HUDEP-2 (cell line): ENCODE data around the gene TPRG1.
A peak's percentile ranks its signal among the peaks of the same experiment; 100 is the strongest.
"Not testable (repeated sequence)": the region's sequence is repeated elsewhere in the genome, so short reads cannot be mapped to it uniquely, and the experiment has no call there.

ENCODE experiments used
- DNase-seq, 76 experiments: peaks; one replicate each; lab custom pipeline; 2025; ENCODE audit not compliant: unreplicated experiment in 76 of 76; lab: John Stamatoyannopoulos, UW

TPRG1 gene

GRCh38 chr3:189304465-189305351 lies 132.9 kb downstream of the TPRG1 start:
- no peak for DNase-seq

- no peak for DNase-seq
Measured at GRCh38 chr3:189305412-189305811, 133.6 kb downstream of the TPRG1 start.

- DNase-seq = no peak
Measured at GRCh38 chr3:189307963-189308362, 136.2 kb downstream of the TPRG1 start.

GRCh38 chr3:189308608-189309007 lies 136.8 kb downstream of the TPRG1 start:
- no peak for DNase-seq

GRCh38 chr3:189309400-189309975 lies 137.7 kb downstream of the TPRG1 start:
- DNase-seq = no peak

- DNase-seq = no peak
Measured at GRCh38 chr3:189311521-189311920, 139.8 kb downstream of the TPRG1 start.

- no peak for DNase-seq
Measured at GRCh38 chr3:189312866-189313265, 141.1 kb downstream of the TPRG1 start.

GRCh38 chr3:189316296-189317019 lies 144.7 kb downstream of the TPRG1 start:
- no peak for DNase-seq

- no peak for DNase-seq
Measured at GRCh38 chr3:189317911-189318310, 146.1 kb downstream of the TPRG1 start.

GRCh38 chr3:189320511-189320910 lies 148.7 kb downstream of the TPRG1 start:
- no peak for DNase-seq

GRCh38 chr3:189322339-189322738 lies 150.6 kb downstream of the TPRG1 start:
- DNase-seq = no peak

GRCh38 chr3:189324538-189325138 lies 152.9 kb downstream of the TPRG1 start:
- DNase-seq = peak in 1 of 76 experiments; percentile 0

- DNase-seq = no peak
Measured at GRCh38 chr3:189325454-189325853, 153.7 kb downstream of the TPRG1 start.

- DNase-seq = not testable (repeated sequence)
Measured at GRCh38 chr3:189329630-189330029, 157.9 kb downstream of the TPRG1 start.

GRCh38 chr3:189330066-189330465 lies 158.3 kb downstream of the TPRG1 start:
- no peak for DNase-seq

GRCh38 chr3:189331002-189331418 lies 159.2 kb downstream of the TPRG1 start:
- DNase-seq = no peak

- no peak for DNase-seq
Measured at GRCh38 chr3:189334064-189334920, 162.5 kb downstream of the TPRG1 start.

- no peak for DNase-seq
Measured at GRCh38 chr3:189337673-189338091, 165.9 kb downstream of the TPRG1 start.

GRCh38 chr3:189338366-189338765 lies 166.6 kb downstream of the TPRG1 start:
- no peak for DNase-seq

- no peak for DNase-seq
Measured at GRCh38 chr3:189339996-189340395, 168.2 kb downstream of the TPRG1 start.
